Sigmoid colon (tissue), 4 donors: ENCODE measurements around the gene DACT3.

ENCODE experiments used
- EP300 ChIP-seq, 4 donors: sonication (generic); formaldehyde crosslinking; IDR thresholded peaks; one replicate each; pipeline ENCODE4 v1.6.1; 2017; ENCODE audit warnings: antibody characterized with exemption in 4 of 4
- POLR2A ChIP-seq, 2 donors: fragments of 450-650 bp; IDR thresholded peaks; one replicate each; pipeline ENCODE4 v1.6.1; 2016; ENCODE audit warnings: antibody characterized with exemption in 2 of 2, mild to moderate bottlenecking in 2 of 2, moderate library complexity in 2 of 2
- POLR2AphosphoS5 ChIP-seq, 4 donors: sonication (generic); formaldehyde crosslinking; IDR thresholded peaks; one replicate each; pipeline ENCODE4 v1.6.1; 2017; ENCODE audit warnings: antibody characterized with exemption in 4 of 4
- TF ChIP-seq, protein P1 (sequence below), 4 experiments: fragments of 450-650 bp in 3 of 4; fragments of 200-600 bp in 1 of 4; IDR thresholded peaks; one replicate each; pipeline ENCODE4 v1.5.1; 2016 to 2019; ENCODE audit warnings: antibody characterized with exemption in 4 of 4, mild to moderate bottlenecking in 3 of 4, moderate library complexity in 2 of 4

DNA sequence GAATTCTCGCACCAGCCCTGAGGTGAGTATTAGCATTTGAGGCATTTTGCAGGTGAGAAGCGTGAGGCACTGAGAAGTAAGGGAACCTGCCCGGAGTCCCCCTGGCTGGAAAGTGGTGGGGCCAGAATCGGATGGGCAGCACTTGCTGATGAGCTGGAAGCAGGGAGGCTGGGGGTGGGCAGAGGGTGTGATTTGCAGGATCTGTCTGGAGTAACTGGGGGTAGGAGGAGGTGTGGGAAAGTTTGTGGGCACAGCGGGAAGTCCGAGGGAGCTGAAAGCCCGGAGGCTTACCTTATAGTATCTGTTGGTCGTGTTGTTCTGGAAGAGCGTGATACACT is 35.9 kb upstream of the DACT3 start:
- TF ChIP-seq POLR2A (IDR thresholded peaks at IDR 0.05) (no peak), POLR2AphosphoS5 (IDR thresholded peaks at IDR 0.05) (no peak), EP300 (IDR thresholded peaks at IDR 0.05) (no peak)
- TF ChIP-seq, protein P1, sequence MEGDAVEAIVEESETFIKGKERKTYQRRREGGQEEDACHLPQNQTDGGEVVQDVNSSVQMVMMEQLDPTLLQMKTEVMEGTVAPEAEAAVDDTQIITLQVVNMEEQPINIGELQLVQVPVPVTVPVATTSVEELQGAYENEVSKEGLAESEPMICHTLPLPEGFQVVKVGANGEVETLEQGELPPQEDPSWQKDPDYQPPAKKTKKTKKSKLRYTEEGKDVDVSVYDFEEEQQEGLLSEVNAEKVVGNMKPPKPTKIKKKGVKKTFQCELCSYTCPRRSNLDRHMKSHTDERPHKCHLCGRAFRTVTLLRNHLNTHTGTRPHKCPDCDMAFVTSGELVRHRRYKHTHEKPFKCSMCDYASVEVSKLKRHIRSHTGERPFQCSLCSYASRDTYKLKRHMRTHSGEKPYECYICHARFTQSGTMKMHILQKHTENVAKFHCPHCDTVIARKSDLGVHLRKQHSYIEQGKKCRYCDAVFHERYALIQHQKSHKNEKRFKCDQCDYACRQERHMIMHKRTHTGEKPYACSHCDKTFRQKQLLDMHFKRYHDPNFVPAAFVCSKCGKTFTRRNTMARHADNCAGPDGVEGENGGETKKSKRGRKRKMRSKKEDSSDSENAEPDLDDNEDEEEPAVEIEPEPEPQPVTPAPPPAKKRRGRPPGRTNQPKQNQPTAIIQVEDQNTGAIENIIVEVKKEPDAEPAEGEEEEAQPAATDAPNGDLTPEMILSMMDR (IDR thresholded peaks at IDR 0.05), result no peak
